ENCODE results near the gene LRP10. TPM values are rescaled to one million over a fixed set of nuclear protein-coding genes. Genes with fewer than 3 reads are reported as not detected.

The LRP10 gene
- total RNA-seq, 1 donor from 2014 or later: 124 TPM

- Histone ChIP-seq H3K4me3 (ENCODE audit: low read depth, low read length) (peak within 1 kb of the TSS; percentile 89), H3K36me3 (ENCODE audit: control insufficient read depth, insufficient read depth, low read length) (no peaks in the 10 kb centered on the region)
- DNase-seq (ENCODE audit: low read depth): no peak
Observed at GRCh38 chr14:22829661-22830442, 41.7 kb upstream of the LRP10 start, which contains the start of gene MRPL52. MRPL52 (plus strand) TSS chr14:22829887; CDS start chr14:22829913, 26 bp downstream.

DNA sequence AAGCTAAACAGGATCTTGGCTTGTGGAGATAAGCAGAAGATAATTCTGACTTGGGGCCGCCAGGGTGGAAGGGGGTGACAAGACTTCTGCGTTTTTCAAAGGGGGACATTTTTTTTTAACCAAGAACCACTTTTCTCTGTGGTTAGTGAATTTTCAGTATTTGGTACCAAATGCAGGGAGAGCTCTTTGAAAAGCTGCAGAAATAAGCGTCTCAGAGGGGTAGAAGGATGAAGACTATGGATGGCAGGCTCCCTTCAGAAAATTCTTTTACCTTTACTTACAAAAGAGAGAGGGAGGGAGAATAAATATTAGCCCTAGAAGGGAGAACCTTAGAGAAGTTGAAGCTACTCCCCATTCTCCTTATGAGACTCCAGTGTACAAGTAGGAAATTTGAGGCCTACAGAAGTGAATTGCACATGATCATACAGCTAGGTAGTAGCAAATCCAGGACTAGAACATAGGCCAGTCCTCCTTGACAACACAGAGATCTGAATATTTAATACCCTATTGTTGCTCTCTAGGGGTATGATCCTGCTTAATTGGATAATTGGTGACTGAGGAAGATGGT lies 41.0 kb upstream of the LRP10 start:
- DNase-seq (ENCODE audit: low read depth): no peak
- TF ChIP-seq CTCF (IDR thresholded peaks at IDR 0.05; ENCODE audit: insufficient read depth, low read length, poor library complexity, severe bottlenecking): no peak
- Histone ChIP-seq H3K27me3 (ENCODE audit: control insufficient read depth, insufficient read depth, low read length) (no peaks in the 10 kb centered on the region), H3K36me3 (ENCODE audit: control insufficient read depth, insufficient read depth, low read length) (no peaks in the 10 kb centered on the region), H3K4me3 (ENCODE audit: low read depth, low read length) (peak overlapping the region; percentile 89)

More at GRCh38 chr14:22829661-22830442, 41.7 kb upstream of the LRP10 start, which contains the start of gene MRPL52:
- no peaks in the 10 kb centered on the region for H3K27me3 ChIP-seq (ENCODE audit: control insufficient read depth, insufficient read depth, low read length)
- TF ChIP-seq CTCF (IDR thresholded peaks at IDR 0.05; ENCODE audit: insufficient read depth, low read length, poor library complexity, severe bottlenecking): no peak

- no peak for DNase-seq (ENCODE audit: low read depth)
- Histone ChIP-seq H3K36me3 (ENCODE audit: control insufficient read depth, insufficient read depth, low read length) (no peaks in the 10 kb centered on the region), H3K4me3 (ENCODE audit: low read depth, low read length) (no peak overlapping the region), H3K27me3 (ENCODE audit: control insufficient read depth, insufficient read depth, low read length) (no peaks in the 10 kb centered on the region)
- TF ChIP-seq CTCF (IDR thresholded peaks at IDR 0.05; ENCODE audit: insufficient read depth, low read length, poor library complexity, severe bottlenecking): no peak
Observed at GRCh38 chr14:22835505-22835904, 36.0 kb upstream of the LRP10 start.

GRCh38 chr14:22836301-22837113 lies 35.0 kb upstream of the LRP10 start, which contains the start of gene MMP14:
MMP14 (plus strand) TSS chr14:22836585; CDS start chr14:22836818, 233 bp downstream.
- Histone ChIP-seq H3K36me3 (ENCODE audit: control insufficient read depth, insufficient read depth, low read length) (no peaks in the 10 kb centered on the region), H3K27me3 (ENCODE audit: control insufficient read depth, insufficient read depth, low read length) (no peaks in the 10 kb centered on the region)
- peak; percentile 54 for TF ChIP-seq CTCF (IDR thresholded peaks at IDR 0.05; ENCODE audit: insufficient read depth, low read length, poor library complexity, severe bottlenecking)

GRCh38 chr14:22837114-22837749 lies 34.3 kb upstream of the LRP10 start:
- TF ChIP-seq CTCF (IDR thresholded peaks at IDR 0.05; ENCODE audit: insufficient read depth, low read length, poor library complexity, severe bottlenecking): no peak
- H3K36me3 ChIP-seq (ENCODE audit: control insufficient read depth, insufficient read depth, low read length): no peaks in the 10 kb centered on the region
- DNase-seq (ENCODE audit: low read depth): no peak
- peak overlapping the region; percentile 94 for H3K4me3 ChIP-seq (ENCODE audit: low read depth, low read length)
- no peaks in the 10 kb centered on the region for H3K27me3 ChIP-seq (ENCODE audit: control insufficient read depth, insufficient read depth, low read length)

More at GRCh38 chr14:22836301-22837113, 35.0 kb upstream of the LRP10 start, which contains the start of gene MMP14:
- peak within 1 kb of the TSS; percentile 94 for H3K4me3 ChIP-seq (ENCODE audit: low read depth, low read length)
- DNase-seq (ENCODE audit: low read depth): no peak
